H9 (cell line): ENCODE results near the gene TECRL. TPM values are rescaled to one million over a fixed set of nuclear protein-coding genes. Genes with fewer than 3 reads are reported as not detected.

Experiments
- DNase-seq: peaks from one replicate; pipeline ENCODE4 v3.0.0-alpha.2; 2017
- H2AFZ ChIP-seq: one replicate; pipeline ENCODE4 v1.6.1; 2013; ENCODE audit warnings: mild to moderate bottlenecking, low read length, control low read depth, moderate library complexity
- H2AK5ac ChIP-seq: 2 replicates; pipeline ENCODE4 v1.6.1; 2013; ENCODE audit warnings: low read length, control low read depth, mixed read lengths; ENCODE audit not compliant: insufficient read length
- H2BK120ac ChIP-seq: one replicate; pipeline ENCODE4 v1.6.1; 2013; ENCODE audit warnings: low read depth, mild to moderate bottlenecking, low read length, control low read depth, inconsistent platforms; ENCODE audit not compliant: poor library complexity, severe bottlenecking
- H2BK12ac ChIP-seq: 2 replicates; pipeline ENCODE4 v1.6.1; 2013; ENCODE audit warnings: low read length, control low read depth, mixed read lengths, low read depth; ENCODE audit not compliant: insufficient read length
- H2BK15ac ChIP-seq: 2 replicates; pipeline ENCODE4 v1.6.1; 2013; ENCODE audit warnings: low read depth, low read length, control low read depth
- H2BK20ac ChIP-seq: one replicate; pipeline ENCODE4 v1.6.1; 2013; ENCODE audit warnings: low read depth, mild to moderate bottlenecking, low read length, control low read depth, inconsistent platforms; ENCODE audit not compliant: poor library complexity, severe bottlenecking
- H2BK5ac ChIP-seq: 2 replicates; pipeline ENCODE4 v1.6.1; 2013; ENCODE audit warnings: low read length, control low read depth, mixed read lengths; ENCODE audit not compliant: insufficient read length
- H3K14ac ChIP-seq: 2 replicates; pipeline ENCODE4 v1.6.1; 2013; ENCODE audit warnings: low read length, control low read depth; ENCODE audit not compliant: insufficient read depth
- H3K18ac ChIP-seq: 2 replicates; pipeline ENCODE4 v1.6.1; 2013; ENCODE audit warnings: low read depth, mild to moderate bottlenecking, mixed read lengths, low read length, control low read depth; ENCODE audit not compliant: insufficient read length
- H3K23ac ChIP-seq: 2 replicates; pipeline ENCODE4 v1.6.1; 2013; ENCODE audit warnings: low read length, control low read depth, mixed read lengths, low read depth; ENCODE audit not compliant: insufficient read length
- H3K23me2 ChIP-seq: 2 replicates; pipeline ENCODE4 v1.6.1; 2013; ENCODE audit warnings: low read depth, mild to moderate bottlenecking, mixed read lengths, low read length, control low read depth; ENCODE audit not compliant: insufficient read length, poor library complexity, severe bottlenecking
- H3K27ac ChIP-seq: 2 replicates; pipeline ENCODE4 v1.5.1; 2013; ENCODE audit warnings: low read length, control low read depth, mixed read lengths, low read depth; ENCODE audit not compliant: insufficient read length
- H3K27me3 ChIP-seq: 2 replicates; pipeline ENCODE4 v1.6.1; 2013; ENCODE audit warnings: low read length, control low read depth, inconsistent platforms; ENCODE audit not compliant: insufficient read depth
- H3K4ac ChIP-seq: 2 replicates; pipeline ENCODE4 v1.6.1; 2013; ENCODE audit warnings: low read depth, mild to moderate bottlenecking, control low read depth, inconsistent platforms, low read length, moderate library complexity
- H3K4me1 ChIP-seq: 2 replicates; pipeline ENCODE4 v1.6.1; 2013; ENCODE audit warnings: low read length, control low read depth, inconsistent platforms; ENCODE audit not compliant: insufficient read depth
- H3K4me2 ChIP-seq: 2 replicates; pipeline ENCODE4 v1.6.1; 2013; ENCODE audit warnings: low read length, control low read depth, mixed read lengths; ENCODE audit not compliant: insufficient read length, insufficient read depth
- H3K56ac ChIP-seq: 2 replicates; pipeline ENCODE4 v1.6.1; 2013; ENCODE audit warnings: low read depth, mild to moderate bottlenecking, mixed read lengths, low read length, control low read depth; ENCODE audit not compliant: insufficient read length
- H3K79me1 ChIP-seq: 2 replicates; pipeline ENCODE4 v1.6.1; 2013; ENCODE audit warnings: low read depth, mild to moderate bottlenecking, moderate library complexity, low read length, control low read depth, inconsistent platforms; ENCODE audit not compliant: insufficient read depth, poor library complexity, severe bottlenecking
- H3K79me2 ChIP-seq: 2 replicates; pipeline ENCODE4 v1.6.1; 2013; ENCODE audit warnings: low read length, control low read depth, inconsistent platforms; ENCODE audit not compliant: insufficient read depth
- H3K9ac ChIP-seq: 2 replicates; pipeline ENCODE4 v1.6.1; 2013; ENCODE audit warnings: low read length, control low read depth, mixed read lengths; ENCODE audit not compliant: insufficient read length; ENCODE audit errors: extremely low read depth
- H3K9me3 ChIP-seq: one replicate; pipeline ENCODE4 v1.6.1; 2013; ENCODE audit warnings: low read depth, low read length, inconsistent platforms; ENCODE audit not compliant: control insufficient read depth
- H3T11ph ChIP-seq: one replicate; pipeline ENCODE4 v1.6.1; 2013; ENCODE audit warnings: mild to moderate bottlenecking, low read length, control low read depth, inconsistent platforms
- H4K20me1 ChIP-seq: one replicate; pipeline ENCODE4 v1.6.1; 2013; ENCODE audit not compliant: control insufficient read depth, insufficient read length, insufficient read depth
- H4K5ac ChIP-seq: 2 replicates; pipeline ENCODE4 v1.6.1; 2013; ENCODE audit warnings: low read depth, mild to moderate bottlenecking, mixed read lengths, low read length, control low read depth; ENCODE audit not compliant: insufficient read length
- H4K8ac ChIP-seq: replicated peaks from 2 replicates; pipeline ENCODE4 v1.6.1; 2013; ENCODE audit warnings: low read length, control low read depth, mixed read lengths, low read depth; ENCODE audit not compliant: insufficient read length
- H4K91ac ChIP-seq: 2 replicates; pipeline ENCODE4 v1.6.1; 2013; ENCODE audit warnings: low read depth, mild to moderate bottlenecking, moderate library complexity, mixed read lengths, low read length, control low read depth; ENCODE audit not compliant: insufficient read length
- H3K27ac Mint-ChIP-seq, 3 experiments: 2 replicates in 2 of 3; 3 replicates in 1 of 3; pipeline ENCODE4 v1.8.0; 2020 to 2021; ENCODE audit warnings: mixed read lengths in 3 of 3, mild to moderate bottlenecking in 1 of 3, moderate library complexity in 1 of 3
- H3K27me3 Mint-ChIP-seq: 2 replicates; pipeline ENCODE4 v1.8.0; 2021; ENCODE audit warnings: low read depth, mild to moderate bottlenecking, moderate library complexity, mixed read lengths
- H3K36me3 Mint-ChIP-seq, 3 experiments: 2 replicates in 2 of 3; 3 replicates in 1 of 3; pipeline ENCODE4 v1.8.0; 2020 to 2021; ENCODE audit warnings: low read depth in 3 of 3, mixed read lengths in 3 of 3; ENCODE audit not compliant: insufficient read depth in 1 of 3
- H3K4me1 Mint-ChIP-seq, 2 experiments: 2 replicates each; pipeline ENCODE4 v1.8.0; 2020; ENCODE audit warnings: mixed read lengths in 2 of 2
- H3K4me3 Mint-ChIP-seq, 2 experiments: 2 replicates in 1 of 2; 3 replicates in 1 of 2; pipeline ENCODE4 v1.8.0; 2020 to 2021; ENCODE audit warnings: mild to moderate bottlenecking in 2 of 2, mixed read lengths in 2 of 2, moderate library complexity in 1 of 2
- H3K9me3 Mint-ChIP-seq, 2 experiments: 2 replicates in 1 of 2; 3 replicates in 1 of 2; pipeline ENCODE4 v1.8.0; 2020; ENCODE audit warnings: mild to moderate bottlenecking in 2 of 2, mixed read lengths in 2 of 2, moderate library complexity in 1 of 2
- total RNA-seq: library from RNA; stranded (reverse); gene quantifications from 2 replicates; pipeline ENCODE4 v1.2.1, GENCODE V29; 2021
- TF ChIP-seq, protein P1 (sequence below): fragments of 200-600 bp; sonication (generic); conservative IDR thresholded peaks from 3 replicates; pipeline ENCODE4 v1.8.0; 2021; ENCODE audit warnings: antibody characterized with exemption, mild to moderate bottlenecking

TECRL gene
- total RNA-seq, 1 experiment from 2014 or later, result not detected

DNA sequence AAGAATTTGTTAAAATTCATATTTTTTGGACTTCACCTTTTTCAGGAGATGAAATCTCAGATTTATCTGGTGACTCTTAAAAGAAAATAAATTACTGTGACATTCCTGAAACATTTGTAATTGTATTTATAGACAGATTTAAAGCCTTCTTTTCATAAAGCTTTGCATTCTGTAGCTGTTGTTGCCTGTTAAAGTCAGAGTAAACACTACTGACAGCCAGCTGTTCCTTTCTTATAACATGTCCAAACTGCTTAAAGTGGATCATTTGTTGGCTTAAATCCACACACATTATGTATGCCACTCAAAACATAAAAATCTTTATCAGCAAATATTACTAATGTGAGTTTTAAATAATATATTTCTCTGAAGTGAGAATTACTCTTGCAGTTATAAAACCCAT, 157.5 kb downstream of the TECRL start:
- Mint-ChIP-seq H3K27ac (no peak overlapping the region), H3K4me3 (no peak overlapping the region), H3K36me3 (peaks cover 6 to 9% (median 7%) of the 10 kb centered on the region in 3 experiments; a peak in 6 of 7 replicates), H3K27me3 (peaks cover 1% of the 10 kb centered on the region; the same call in 1 of the 2 replicates), H3K9me3 (peaks cover 5 to 13% of the 10 kb centered on the region in 2 experiments), H3K4me1 (no peaks in the 10 kb centered on the region)
- H2BK12ac ChIP-seq, result no peak overlapping the region
- no peak overlapping the region for H2BK15ac ChIP-seq
- H4K5ac ChIP-seq, result no peak overlapping the region
- DNase-seq, result no peak
- H2AK5ac ChIP-seq, result no peak overlapping the region
- no peaks in the 10 kb centered on the region for H3K23me2 ChIP-seq
- TF ChIP-seq, protein P1, sequence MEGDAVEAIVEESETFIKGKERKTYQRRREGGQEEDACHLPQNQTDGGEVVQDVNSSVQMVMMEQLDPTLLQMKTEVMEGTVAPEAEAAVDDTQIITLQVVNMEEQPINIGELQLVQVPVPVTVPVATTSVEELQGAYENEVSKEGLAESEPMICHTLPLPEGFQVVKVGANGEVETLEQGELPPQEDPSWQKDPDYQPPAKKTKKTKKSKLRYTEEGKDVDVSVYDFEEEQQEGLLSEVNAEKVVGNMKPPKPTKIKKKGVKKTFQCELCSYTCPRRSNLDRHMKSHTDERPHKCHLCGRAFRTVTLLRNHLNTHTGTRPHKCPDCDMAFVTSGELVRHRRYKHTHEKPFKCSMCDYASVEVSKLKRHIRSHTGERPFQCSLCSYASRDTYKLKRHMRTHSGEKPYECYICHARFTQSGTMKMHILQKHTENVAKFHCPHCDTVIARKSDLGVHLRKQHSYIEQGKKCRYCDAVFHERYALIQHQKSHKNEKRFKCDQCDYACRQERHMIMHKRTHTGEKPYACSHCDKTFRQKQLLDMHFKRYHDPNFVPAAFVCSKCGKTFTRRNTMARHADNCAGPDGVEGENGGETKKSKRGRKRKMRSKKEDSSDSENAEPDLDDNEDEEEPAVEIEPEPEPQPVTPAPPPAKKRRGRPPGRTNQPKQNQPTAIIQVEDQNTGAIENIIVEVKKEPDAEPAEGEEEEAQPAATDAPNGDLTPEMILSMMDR, result no peak
- H3K79me2 ChIP-seq, result no peaks in the 10 kb centered on the region
- H4K20me1 ChIP-seq, result no peaks in the 10 kb centered on the region
- no peaks in the 10 kb centered on the region for H3K9me3 ChIP-seq
- H2BK20ac ChIP-seq, result no peak overlapping the region
- no peak overlapping the region for H3K14ac ChIP-seq
- no peak overlapping the region for H3K23ac ChIP-seq
- H3K4me2 ChIP-seq, result no peak overlapping the region
- no peak overlapping the region for H3K9ac ChIP-seq
- no peak overlapping the region for H2AFZ ChIP-seq
- H3K56ac ChIP-seq, result no peak overlapping the region
- no peak overlapping the region for H2BK120ac ChIP-seq
- no peaks in the 10 kb centered on the region for H3K4me1 ChIP-seq
- H3T11ph ChIP-seq, result no peak overlapping the region
- no peak overlapping the region for H3K18ac ChIP-seq
- no peaks in the 10 kb centered on the region for H3K27me3 ChIP-seq
- H3K4ac ChIP-seq, result no peak overlapping the region
- no peak overlapping the region for H3K27ac ChIP-seq
- no peak overlapping the region for H2BK5ac ChIP-seq
- no peak overlapping the region for H4K91ac ChIP-seq
- no peaks in the 10 kb centered on the region for H3K79me1 ChIP-seq
- H4K8ac ChIP-seq, result no peak overlapping the region
